GM19395 (cell line): ENCODE measurements around the gene TMEM62.
"Not testable (repeated sequence)": the region's sequence is repeated elsewhere in the genome, so short reads cannot be mapped to it uniquely, and the experiment has no call there.

ENCODE experiments used
- ATAC-seq: cut with Tn5 transposase; IDR thresholded peaks from one replicate; pipeline ENCODE4 v1.9.1; 2021; ENCODE audit warnings: mild to moderate bottlenecking, moderate library complexity; ENCODE audit not compliant: unreplicated experiment

Gene TMEM62

DNA sequence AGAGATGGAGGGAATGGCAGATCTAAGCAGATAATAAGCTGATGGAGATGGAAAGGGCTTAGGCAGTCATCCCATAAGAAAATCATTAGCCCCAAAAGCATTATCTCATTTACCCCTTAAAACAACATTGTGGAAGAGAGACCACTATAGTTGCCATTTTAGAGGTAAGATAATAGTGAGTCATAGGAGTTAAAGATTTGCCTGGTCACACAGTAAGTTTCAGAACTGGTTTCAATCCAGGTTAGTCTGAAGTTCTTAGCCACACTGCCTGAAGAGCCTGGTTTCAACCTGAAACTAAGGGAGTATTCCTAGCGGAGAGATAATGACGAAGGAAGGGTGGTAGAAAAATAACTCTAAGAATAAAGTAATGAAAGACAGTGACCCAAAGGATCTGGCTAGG, 14.6 kb upstream of the TMEM62 start:
- no peak for ATAC-seq

DNA sequence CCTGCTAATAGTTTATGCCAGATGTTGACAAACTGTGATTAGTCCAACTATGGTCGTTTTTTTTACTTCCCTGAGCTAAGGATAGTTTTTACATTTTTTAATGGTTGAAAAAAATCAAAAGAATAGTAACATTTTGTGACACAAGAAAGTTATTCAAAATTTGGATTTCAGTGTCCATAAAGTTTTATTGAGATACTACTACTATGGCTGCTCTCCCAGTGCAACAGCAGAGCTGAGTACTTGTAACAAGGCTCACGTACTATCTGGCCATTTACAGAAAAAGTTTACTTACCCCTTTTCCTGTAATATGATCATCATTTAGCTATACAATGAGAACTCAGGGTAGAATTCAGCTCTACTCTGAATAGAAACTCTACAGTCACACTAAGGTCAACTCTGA, 11.5 kb upstream of the TMEM62 start:
- no peak for ATAC-seq

DNA sequence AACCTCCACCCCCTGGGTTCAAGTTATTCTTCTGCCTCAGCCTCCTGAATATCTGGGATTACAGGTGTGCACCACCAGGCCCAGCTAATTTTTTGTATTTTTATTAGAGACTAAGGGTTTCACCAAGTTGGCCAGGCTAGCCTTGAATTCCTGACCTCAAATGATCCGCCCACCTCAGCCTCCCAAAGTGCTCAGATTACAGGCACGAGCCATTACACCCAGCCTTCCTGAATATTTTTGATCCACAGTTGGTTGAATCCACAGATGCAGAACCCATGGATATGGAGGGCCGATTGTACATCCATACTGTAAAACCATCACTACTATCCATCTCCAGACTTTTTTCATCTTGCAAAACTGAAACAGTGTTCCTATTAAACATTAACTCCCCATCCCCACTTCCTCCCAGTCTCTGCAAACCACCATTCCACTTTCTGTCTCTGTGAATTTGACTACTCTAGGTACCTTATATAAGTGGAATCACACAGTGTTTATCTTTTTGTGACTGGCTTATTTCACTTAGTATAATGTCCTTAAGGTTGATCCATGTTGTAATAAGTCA, 8.2 kb upstream of the TMEM62 start:
- no peak for ATAC-seq

DNA sequence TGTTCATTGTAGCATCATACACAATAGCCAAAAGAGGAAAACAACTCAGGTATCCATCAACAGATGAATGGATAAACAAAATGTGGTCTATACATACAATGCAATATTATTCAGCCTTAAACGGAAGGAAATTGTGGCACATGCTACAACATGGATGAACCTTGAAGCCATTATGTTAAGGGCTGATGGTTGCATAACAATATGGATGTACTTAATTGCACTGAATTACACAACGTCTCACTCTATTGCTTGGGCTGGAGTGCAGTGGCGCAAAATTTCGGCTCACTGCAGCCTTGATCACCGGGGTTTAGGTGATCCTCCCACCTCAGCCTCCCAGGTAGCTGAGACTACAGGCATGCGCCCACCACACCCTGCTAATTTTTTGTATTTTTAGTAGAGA, 7.0 kb upstream of the TMEM62 start:
- ATAC-seq, result no peak

DNA sequence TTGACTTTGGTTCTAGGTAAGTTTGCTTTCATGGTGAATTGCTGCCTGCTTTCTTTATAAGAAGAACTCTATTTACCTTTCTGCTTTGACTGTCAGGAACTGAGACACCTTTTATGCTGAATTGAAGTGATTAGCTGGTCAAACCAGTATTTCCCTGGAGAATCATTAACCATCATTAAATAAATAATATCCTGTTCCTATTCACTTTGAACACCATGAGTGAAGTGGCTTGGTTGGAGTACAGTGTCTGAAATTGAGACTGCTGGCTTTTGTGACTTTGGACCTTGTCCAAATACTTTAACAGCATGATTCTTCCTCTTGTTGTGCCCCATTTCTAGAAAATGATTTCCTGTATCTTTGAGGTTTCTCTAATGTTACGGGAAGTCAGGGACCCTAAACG, 5.6 kb upstream of the TMEM62 start:
- ATAC-seq, result no peak

DNA sequence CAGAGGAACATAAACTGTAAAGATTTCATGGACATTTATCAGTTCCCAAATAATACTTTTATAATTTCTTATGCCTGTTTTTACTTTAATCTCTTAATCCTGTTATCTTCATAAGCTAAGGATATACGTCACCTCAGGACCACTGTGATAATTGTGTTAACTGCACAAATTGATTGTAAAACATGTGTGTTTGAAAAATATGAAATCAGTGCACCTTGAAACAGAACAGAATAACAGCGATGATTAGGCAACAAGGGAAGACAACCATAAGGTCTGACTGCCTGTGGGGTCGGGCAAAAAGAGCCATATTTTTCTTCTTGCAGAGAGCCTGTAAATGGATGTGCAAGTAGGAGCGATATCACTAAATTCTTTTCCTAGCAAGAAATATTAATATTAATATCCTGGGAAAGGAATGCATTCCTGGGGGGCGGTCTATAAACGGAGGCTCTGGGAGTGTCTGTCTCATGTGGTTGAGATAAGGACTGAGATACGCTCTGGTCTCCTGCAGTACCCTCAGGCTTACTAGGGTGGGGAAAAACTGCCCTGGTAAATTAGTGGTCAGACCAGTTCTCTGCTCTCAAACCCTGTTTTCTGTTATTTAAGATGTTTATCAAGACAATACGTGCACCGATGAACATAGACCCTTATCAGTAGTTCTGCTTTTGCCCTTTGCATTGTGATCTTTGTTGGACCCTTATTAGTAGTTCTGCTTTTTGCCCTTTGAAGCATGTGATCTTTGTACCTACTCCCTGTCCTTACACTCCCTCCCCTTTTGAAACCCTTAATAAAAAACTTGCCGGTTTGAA, 5.0 kb upstream of the TMEM62 start:
- not testable (repeated sequence) for ATAC-seq

DNA sequence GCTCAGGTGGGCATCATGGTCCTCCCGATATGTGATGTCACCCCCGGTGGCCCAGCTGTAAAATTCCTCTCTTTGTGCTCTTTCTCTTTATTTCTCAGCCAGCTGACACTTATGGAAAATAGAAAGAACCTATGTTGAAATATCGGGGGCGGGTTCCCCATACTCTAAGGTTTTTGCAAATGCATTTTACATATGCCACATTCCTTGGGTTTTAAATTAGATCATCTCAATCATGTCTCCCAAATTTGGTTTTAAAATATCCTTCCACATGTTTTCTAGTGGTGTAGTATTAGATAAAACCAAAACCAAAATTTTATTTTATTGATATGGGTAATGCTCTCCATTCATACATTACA, 4.4 kb upstream of the TMEM62 start:
- no peak for ATAC-seq

DNA sequence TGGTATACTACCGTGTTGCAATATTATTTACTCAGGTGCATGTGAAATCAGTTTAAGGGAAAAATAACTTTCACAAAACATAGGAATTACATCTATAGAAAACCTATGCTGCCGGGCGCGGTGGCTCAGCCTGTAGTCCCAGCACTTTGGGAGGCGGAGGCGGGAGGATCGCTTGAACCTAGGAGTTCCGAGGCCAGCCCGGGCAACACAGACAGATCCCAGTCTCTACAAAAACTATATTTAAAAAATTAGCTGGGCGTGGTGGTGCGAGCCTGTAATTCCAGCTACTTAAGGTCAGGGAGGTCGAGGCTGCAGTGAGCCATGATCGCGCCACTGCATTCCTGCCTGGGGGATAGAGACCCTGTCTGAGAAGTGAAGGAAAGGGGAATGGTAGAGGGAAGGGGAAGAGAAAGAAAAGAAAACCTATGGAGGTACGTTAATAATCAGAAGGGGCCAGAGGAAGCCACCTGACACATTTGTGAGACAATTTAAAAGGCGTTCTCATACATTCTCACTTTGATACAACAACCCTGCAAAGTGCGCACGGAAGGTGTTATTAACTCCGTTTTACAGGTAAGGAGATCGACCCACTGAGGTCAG, 456 bp upstream of the TMEM62 start:
- no peak for ATAC-seq

DNA sequence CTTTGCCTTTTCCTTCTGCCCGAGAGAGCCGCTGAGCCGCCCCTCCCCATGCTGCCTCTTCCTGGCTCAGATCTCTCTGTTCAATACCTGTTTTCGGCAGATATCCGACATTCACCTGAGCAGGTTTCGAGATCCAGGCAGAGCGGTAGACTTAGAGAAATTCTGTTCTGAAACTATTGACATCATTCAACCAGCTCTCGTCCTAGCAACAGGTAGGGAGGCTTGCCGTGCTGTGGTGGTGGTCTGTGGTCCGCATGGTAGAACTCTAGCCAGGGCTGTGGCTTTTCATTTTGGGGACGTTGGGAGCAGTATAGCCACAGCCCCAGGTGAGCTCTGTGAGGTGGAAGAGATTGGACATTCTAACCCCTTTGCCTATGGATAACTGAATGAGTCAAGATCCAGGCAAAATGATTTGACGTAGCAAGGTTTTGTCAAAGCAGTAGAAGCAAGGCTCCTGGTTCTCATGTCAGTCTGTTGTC, 810 bp downstream of the TMEM62 start:
- peak; percentile 4 for ATAC-seq

DNA sequence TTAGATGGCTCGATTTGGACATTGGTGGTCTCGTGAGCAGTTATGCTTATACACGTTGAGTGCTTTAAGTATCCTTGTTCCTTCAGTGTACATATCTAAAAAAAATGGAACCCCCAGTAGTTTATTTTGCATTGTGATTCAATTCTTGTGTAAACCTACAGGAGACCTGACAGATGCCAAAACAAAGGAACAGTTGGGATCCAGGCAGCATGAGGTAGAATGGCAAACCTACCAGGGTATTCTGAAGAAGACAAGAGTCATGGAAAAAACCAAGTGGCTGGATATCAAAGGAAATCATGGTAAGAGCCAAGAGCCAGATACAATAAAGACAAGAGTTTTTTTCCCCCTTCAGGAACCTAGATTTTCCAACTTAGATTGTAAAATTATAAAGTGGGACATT, 2.0 kb downstream of the TMEM62 start:
- no peak for ATAC-seq

DNA sequence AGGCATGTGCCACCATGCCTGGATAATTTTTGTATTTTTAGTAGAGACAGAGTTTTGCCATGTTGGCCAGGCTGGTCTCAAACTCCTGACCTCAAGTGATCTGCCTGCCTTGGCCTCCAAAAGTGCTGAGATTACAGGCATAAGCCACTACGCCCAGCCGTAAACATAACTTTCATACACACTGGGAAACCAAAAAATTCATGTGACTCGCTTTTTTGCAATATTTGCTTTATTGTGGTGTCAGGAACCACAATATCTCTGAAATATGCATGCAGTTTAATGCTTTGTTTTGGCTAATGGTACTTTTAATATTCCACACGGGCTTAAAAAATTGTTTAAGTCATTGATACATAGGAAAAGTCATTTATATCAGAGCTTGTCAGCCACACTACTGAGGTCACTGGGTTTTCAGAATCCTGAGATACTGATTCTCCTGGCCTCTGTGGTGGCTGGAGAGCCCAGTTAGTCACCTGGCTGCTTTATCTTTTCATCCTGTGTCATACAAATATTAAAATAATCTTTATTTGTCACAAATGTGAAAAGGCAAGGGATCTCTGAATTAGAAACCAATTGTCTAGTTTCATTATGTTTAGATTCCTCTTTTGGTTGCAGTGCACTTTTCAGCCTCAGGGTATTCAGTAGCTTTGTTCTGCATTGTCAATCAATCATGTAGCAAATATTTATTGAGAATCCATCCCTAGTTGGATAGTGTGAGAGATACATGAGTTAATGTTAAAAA, 10.0 kb downstream of the TMEM62 start:
- ATAC-seq, result no peak

DNA sequence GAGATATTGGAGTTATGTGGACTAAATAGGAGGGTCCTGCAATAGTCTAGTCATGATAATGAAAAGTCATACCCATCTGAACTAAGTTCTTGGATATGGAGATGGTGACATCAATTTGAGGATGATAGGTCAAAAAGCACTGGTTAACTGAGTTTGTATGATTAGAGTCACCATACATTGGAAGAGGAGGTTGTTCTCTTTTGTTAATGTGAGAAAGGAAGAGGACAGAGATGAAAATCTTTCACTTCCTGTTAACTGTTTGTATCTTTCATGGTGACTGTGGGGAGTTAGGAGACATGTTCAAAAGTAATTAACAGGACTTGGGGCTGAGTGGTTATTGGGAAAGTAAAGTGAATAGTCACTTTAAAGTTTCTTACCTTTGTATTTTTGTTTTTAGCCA, 11.1 kb downstream of the TMEM62 start:
- ATAC-seq, result no peak

DNA sequence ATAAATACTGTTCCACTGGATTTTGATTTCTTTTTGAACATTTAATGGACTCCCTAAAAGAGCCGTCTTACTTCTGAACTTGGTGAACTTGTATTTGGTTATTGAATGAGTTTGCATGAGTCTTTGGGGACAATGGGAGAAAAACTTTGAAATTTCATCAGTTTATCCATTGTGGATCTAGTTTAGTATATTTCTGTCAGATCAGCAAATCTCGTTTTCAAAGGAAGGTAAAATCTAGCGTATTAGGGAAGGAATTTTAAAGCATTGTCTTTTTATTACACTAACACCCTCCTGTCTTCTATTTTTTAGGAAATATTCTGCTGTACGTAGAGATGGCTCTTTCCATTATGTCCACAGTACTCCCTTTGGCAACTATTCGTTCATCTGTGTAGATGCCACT, 12.8 kb downstream of the TMEM62 start:
- ATAC-seq, result no peak

DNA sequence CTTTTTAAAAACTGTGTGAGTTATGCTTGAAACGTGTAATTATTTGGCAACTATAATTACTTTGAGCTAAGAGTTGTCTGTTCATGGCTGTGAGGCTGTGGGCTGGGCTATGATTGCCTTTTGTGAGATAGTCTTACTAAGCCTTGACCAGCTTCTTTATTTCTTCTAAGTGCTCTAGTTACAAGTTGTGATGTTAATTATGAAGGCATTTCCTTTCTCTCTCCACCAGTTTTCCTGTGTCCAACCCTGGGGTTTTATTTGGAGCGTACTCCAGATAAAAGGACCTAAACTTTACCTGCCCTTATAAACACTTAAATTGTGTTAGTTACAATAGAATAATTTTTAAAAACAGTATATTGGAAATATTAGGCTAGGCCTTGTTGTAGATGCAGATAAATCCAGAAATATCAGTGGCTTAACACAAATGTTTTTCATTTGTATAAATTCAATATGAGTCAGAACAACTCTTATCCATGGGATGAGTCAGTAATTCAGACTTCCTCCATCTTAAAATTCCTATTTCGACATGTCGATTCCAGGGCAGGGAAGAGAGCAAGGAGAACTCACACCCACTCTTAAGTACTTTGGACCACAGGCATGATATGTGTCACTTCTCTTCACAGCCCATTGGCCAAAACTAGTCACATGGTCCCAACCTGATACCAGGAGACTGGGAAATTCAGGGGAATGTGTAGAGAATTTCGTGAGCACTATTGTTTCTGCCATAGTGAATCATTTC, 17.0 kb downstream of the TMEM62 start:
- no peak for ATAC-seq

DNA sequence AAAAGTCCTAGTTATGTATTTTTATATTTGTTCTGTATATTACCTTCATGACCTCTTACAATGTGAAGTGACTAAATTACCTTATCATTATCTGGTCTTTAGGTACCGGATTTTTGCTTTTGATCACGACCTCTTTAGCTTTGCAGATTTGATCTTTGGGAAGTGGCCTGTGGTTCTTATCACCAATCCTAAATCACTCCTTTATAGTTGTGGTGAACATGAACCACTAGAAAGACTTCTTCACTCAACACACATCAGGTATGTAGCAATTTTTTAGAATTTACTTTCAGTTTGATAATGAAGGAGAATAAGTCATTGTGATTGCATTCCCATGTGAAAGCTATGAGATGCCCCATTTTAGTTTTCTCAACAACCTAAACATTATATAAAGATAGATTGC, 18.3 kb downstream of the TMEM62 start:
- ATAC-seq, result no peak

DNA sequence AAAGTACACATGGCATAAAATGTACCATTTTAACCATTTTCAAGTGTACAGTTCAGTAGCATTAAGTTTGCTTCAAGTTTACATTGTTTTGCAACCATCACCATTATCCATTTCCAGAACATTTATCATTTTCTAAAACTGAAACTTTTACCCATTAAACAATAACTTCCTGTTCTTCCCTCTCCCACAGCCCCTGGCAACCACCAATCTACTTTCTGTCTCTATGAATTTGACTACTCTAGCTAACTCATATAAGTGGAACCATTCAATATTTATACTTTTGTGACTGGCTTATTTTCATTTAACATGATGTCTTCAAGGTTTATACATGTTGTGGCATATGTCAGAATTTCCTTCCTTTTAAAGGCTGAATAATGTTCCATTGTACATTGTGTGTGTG, 19.9 kb downstream of the TMEM62 start:
- no peak for ATAC-seq

DNA sequence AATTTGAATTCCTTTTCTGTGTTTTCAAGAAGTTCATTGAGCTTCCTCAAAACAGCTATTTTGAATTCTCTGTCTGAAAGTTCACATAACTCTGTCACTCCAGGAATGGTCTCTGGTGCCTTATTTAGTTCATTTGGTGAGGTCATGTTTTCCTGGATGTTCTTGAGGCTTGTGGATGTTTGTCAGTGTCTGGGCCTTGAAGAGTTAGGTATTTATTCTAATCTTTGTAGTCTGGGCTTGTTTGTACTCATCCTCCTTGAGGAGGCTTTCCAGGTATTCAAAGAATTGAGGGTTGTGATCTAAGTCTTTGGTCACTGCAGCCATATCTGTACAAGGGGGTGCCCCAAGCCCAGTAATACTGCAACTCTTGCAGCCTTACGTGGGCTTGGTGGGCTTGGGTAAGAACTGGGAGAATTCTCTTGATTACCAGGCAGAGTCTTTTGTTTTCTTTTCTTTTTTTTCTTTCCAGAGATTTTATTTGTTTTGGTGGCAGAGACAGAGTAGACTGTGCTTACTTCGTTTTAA, 32.5 kb downstream of the TMEM62 start:
- ATAC-seq, result no peak

DNA sequence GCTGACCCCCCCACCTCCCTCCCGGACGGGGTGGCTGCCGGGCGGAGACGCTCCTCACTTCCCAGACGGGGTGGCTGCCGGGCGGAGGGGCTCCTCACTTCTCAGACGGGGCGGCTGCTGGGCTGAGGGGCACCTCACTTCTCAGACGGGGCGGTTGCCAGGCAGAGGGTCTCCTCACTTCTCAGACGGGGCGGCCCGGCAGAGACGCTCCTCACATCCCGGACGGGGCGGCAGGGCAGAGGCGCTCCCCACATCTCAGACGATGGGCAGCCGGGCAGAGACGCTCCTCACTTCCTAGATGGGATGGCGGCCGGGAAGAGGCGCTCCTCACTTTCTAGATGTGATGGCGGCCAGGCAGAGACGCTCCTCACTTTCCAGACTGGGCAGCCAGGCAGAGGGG, 33.9 kb downstream of the TMEM62 start:
- ATAC-seq, result not testable (repeated sequence)

DNA sequence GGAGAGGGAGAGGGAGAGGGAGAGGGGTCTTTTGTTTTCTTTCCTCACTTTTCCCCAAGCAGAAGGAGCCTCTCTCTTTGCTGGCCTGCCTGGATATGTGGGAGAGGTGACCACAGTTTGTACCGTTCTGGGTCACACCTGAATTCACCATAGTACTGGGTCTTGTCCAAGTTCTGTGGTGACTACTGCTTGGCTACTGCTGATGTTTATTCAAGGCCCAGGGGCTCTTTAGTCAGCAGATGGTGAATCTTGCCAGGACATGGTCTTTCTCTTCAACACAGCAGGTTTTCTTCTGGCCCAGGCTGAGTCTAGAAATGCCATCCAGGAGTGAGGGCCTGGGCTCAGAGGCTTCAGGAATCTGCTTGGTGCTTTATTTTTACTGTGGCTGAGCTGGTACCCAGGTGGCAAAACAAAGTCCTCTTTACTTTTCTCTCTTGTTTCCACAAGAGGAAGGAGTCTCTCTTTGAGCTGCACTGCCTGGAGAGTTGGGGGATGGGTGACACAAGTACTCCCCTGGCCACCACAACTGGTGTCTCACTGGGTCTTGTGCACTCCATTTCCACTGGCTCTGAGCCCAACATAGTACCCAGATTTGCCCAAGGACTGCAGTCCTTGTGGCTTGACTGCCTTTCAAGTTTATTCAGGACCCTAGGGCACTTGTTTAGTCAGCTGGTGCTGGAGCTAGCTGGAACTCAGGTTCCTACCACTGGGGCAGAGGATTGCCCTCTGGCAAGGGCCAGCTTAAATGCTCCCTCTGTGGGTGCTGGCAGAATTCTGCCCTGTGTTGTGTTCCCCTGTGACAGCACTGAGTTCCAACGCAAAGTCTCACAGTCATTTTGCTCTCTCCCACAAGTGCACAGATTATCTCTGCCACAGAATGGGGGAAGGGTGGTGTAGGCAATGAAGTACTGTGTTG, 35.1 kb downstream of the TMEM62 start:
- no peak for ATAC-seq

DNA sequence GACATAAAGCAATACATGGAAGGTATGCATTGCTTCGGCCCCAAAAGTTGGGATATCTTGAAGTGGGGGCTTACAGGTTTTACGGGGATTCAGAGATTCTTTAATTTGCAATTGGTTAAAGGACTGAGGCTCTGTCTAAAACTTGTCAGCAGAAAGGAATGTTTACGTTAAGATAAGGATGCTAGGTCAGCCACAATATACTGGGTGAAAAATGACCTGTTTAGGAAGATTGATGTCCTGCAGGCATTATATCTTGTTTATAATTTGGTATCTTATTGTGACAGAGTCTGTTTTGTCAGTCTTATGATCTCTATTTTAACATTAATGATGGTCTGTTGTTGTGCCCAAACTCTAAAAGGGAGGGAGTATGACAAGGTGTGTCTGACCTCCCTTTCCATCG, 36.5 kb downstream of the TMEM62 start:
- no peak for ATAC-seq
